Mesothelial cell of epicardium (in vitro differentiated cells): ENCODE results near the gene ZMYND8. TPM values are rescaled to one million over a fixed set of nuclear protein-coding genes. Genes with fewer than 3 reads are reported as not detected.
A peak's percentile ranks its signal among the peaks of the same experiment; 100 is the strongest.

Source experiments
- DNase-seq, 2 experiments: peaks; one replicate each; pipeline ENCODE4 v3.0.0; 2021; ENCODE audit warnings: low spot score in 2 of 2; ENCODE audit not compliant: unreplicated experiment in 2 of 2
- H3K27ac Mint-ChIP-seq: 2 replicates; pipeline ENCODE4 v1.8.0; 2021; ENCODE audit warnings: mixed read lengths
- H3K27me3 Mint-ChIP-seq: 2 replicates; pipeline ENCODE4 v1.8.0; 2021; ENCODE audit warnings: low read depth, mixed read lengths
- H3K36me3 Mint-ChIP-seq: 2 replicates; pipeline ENCODE4 v1.8.0; 2021; ENCODE audit warnings: mixed read lengths
- H3K4me1 Mint-ChIP-seq: 2 replicates; pipeline ENCODE4 v1.8.0; 2021; ENCODE audit warnings: mixed read lengths
- H3K4me3 Mint-ChIP-seq: 2 replicates; pipeline ENCODE4 v1.8.0; 2021; ENCODE audit warnings: mild to moderate bottlenecking, moderate library complexity, mixed read lengths
- H3K9me3 Mint-ChIP-seq: 2 replicates; pipeline ENCODE4 v1.8.0; 2021; ENCODE audit warnings: mixed read lengths
- CTCF ChIP-seq: fragments of 200-600 bp; sonication (generic); IDR thresholded peaks from one replicate; pipeline ENCODE4 v1.5.0; 2021; ENCODE audit warnings: antibody characterized with exemption; ENCODE audit not compliant: unreplicated experiment
- total RNA-seq: library from RNA; stranded (reverse); gene quantifications from 3 replicates; pipeline ENCODE4 v1.2.1, GENCODE V29; 2021

ZMYND8 gene
- total RNA-seq, 1 donor from 2014 or later, result 120 TPM

- Mint-ChIP-seq H3K27me3 (no peaks in the 10 kb centered on the region), H3K27ac (peak overlapping the region; percentile 73), H3K9me3 (no peaks in the 10 kb centered on the region), H3K36me3 (peaks cover 51% of the 10 kb centered on the region), H3K4me1 (peaks cover 3% of the 10 kb centered on the region), H3K4me3 (no peak overlapping the region)
- no peak for TF ChIP-seq CTCF
- no peak for DNase-seq
Observed at GRCh38 chr20:47258745-47259695, 97.5 kb downstream of the ZMYND8 start.

GRCh38 chr20:47257771-47258170 is 98.7 kb downstream of the ZMYND8 start:
- H3K27ac Mint-ChIP-seq, result no peak overlapping the region
- no peaks in the 10 kb centered on the region for H3K9me3 Mint-ChIP-seq
- no peaks in the 10 kb centered on the region for H3K27me3 Mint-ChIP-seq
- peaks cover 52% of the 10 kb centered on the region for H3K36me3 Mint-ChIP-seq
- TF ChIP-seq CTCF, result no peak
- no peak for DNase-seq
- H3K4me1 Mint-ChIP-seq, result peaks cover 3% of the 10 kb centered on the region
- H3K4me3 Mint-ChIP-seq, result no peak overlapping the region

- DNase-seq, result no peak
- Mint-ChIP-seq H3K27ac (no peak overlapping the region), H3K4me1 (peaks cover 3% of the 10 kb centered on the region), H3K27me3 (no peaks in the 10 kb centered on the region), H3K9me3 (no peaks in the 10 kb centered on the region), H3K36me3 (peaks cover 50% of the 10 kb centered on the region), H3K4me3 (no peak overlapping the region)
- no peak for TF ChIP-seq CTCF
Observed at GRCh38 chr20:47257256-47257655, 99.2 kb downstream of the ZMYND8 start.

- DNase-seq, result no peak
- H3K27ac Mint-ChIP-seq, result peak overlapping the region; percentile 67
- no peak for TF ChIP-seq CTCF
- no peak overlapping the region for H3K4me3 Mint-ChIP-seq
- H3K36me3 Mint-ChIP-seq, result peaks cover 45% of the 10 kb centered on the region
- H3K4me1 Mint-ChIP-seq, result peaks cover 3% of the 10 kb centered on the region
- no peaks in the 10 kb centered on the region for H3K9me3 Mint-ChIP-seq
- no peaks in the 10 kb centered on the region for H3K27me3 Mint-ChIP-seq
Observed at GRCh38 chr20:47256668-47257236, 99.7 kb downstream of the ZMYND8 start.

- DNase-seq, result no peak
- peaks cover 3% of the 10 kb centered on the region for H3K4me1 Mint-ChIP-seq
- H3K36me3 Mint-ChIP-seq, result peaks cover 36% of the 10 kb centered on the region
- H3K9me3 Mint-ChIP-seq, result no peaks in the 10 kb centered on the region
- H3K4me3 Mint-ChIP-seq, result no peak overlapping the region
- no peaks in the 10 kb centered on the region for H3K27me3 Mint-ChIP-seq
- no peak for TF ChIP-seq CTCF
- H3K27ac Mint-ChIP-seq, result peak overlapping the region; percentile 27
Observed at GRCh38 chr20:47253872-47254271, 102.6 kb downstream of the ZMYND8 start.
